BLaER1 (cell line): ENCODE data around the gene FAM124A.
"Not testable (repeated sequence)": the region's sequence is repeated elsewhere in the genome, so short reads cannot be mapped to it uniquely, and the experiment has no call there.

Experiments
- H3K27ac ChIP-seq: shearing (Covaris generic); formaldehyde crosslinking; 2 replicates; pipeline ENCODE4 v1.8.1; 2022
- H3K27me3 ChIP-seq: shearing (Covaris generic); formaldehyde crosslinking; 2 replicates; pipeline ENCODE4 v1.8.1; 2022
- H3K36me3 ChIP-seq: shearing (Covaris generic); formaldehyde crosslinking; 2 replicates; pipeline ENCODE4 v1.8.1; 2022
- H3K4me1 ChIP-seq: shearing (Covaris generic); formaldehyde crosslinking; 2 replicates; pipeline ENCODE4 v1.8.1; 2022
- H3K4me2 ChIP-seq: shearing (Covaris generic); formaldehyde crosslinking; 2 replicates; pipeline ENCODE4 v1.8.1; 2022
- H3K4me3 ChIP-seq: shearing (Covaris generic); formaldehyde crosslinking; 2 replicates; pipeline ENCODE4 v1.8.1; 2022
- H3K9ac ChIP-seq: shearing (Covaris generic); formaldehyde crosslinking; 2 replicates; pipeline ENCODE4 v1.8.1; 2022
- H3K9me3 ChIP-seq: shearing (Covaris generic); formaldehyde crosslinking; 2 replicates; pipeline ENCODE4 v1.8.1; 2022
- H4K20me1 ChIP-seq: shearing (Covaris generic); formaldehyde crosslinking; 2 replicates; pipeline ENCODE4 v1.8.1; 2022
- Cebpa-rat ChIP-seq: shearing (Covaris generic); IDR thresholded peaks from 2 replicates; pipeline ENCODE4 v1.8.1; 2022

The FAM124A gene

DNA sequence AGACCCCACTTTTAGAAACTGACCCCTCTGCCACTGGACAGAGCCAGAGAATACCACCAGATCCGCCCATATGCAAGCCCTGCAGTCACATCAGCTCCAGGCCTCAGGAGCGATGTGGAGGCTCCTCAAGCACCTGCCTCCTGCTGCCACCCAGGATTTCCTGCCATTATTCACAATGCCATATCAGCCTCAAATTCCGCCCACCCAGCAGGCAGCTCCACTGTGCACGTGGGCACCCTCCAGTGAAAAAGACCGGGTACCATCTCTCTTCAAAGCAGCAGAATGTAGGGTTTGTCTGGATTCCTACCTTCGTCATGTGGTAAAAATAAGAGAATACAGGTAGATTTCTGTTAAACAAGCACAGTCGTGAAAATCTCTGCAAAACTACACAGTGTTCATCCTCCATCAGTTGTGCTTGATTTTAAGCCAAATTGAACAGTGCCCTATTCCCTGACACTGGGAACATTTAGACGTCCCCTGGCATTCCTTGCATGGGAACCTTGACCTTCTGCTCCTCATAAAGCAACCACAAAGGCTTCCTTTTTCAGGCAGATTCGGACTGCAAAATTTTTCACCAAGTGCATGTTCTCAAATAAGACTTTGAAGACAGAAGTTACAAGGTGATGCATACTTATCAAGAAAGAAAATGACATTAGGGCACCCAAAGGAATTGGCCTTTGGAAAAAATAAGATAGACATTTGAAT is 56.4 kb downstream of the FAM124A start:
- H4K20me1 ChIP-seq, result no peaks in the 10 kb centered on the region
- TF ChIP-seq Cebpa-rat, result no peak
- H3K27me3 ChIP-seq, result no peaks in the 10 kb centered on the region
- H3K4me3 ChIP-seq, result no peak overlapping the region
- H3K4me2 ChIP-seq, result no peak overlapping the region
- no peaks in the 10 kb centered on the region for H3K36me3 ChIP-seq
- H3K27ac ChIP-seq, result no peak overlapping the region
- H3K4me1 ChIP-seq, result no peaks in the 10 kb centered on the region
- no peak overlapping the region for H3K9ac ChIP-seq
- H3K9me3 ChIP-seq, result no peaks in the 10 kb centered on the region

DNA sequence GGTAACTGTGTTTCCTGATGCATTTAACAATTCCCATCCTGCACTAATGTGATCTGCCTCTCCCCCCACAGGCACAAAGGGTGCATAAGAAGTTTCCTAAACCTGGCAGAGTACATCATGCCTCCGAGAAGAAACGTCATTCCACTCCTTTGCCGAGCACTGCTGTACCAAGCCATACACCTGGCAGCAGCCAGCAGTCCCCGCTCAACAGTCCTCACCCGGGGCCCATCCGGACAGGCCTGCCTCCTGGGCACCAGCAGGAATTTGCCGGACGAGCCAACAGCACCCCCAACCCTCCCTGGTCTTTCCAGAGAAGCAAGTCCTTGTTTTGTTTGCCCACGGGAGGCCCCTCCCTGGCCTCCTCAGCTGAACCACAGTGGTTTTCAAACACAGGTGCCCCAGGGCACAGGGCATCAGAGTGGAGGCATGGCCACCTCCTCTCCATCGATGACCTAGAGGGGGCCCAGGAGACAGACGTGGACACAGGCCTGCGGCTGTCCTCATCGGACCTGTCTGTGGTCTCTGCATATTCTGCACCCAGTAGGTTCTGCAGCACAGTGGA is 58.3 kb downstream of the FAM124A start:
- Histone ChIP-seq H3K9ac (no peak overlapping the region), H4K20me1 (no peaks in the 10 kb centered on the region), H3K27me3 (no peaks in the 10 kb centered on the region), H3K4me3 (no peak overlapping the region), H3K27ac (no peak overlapping the region), H3K4me2 (no peak overlapping the region), H3K36me3 (no peaks in the 10 kb centered on the region), H3K4me1 (no peaks in the 10 kb centered on the region), H3K9me3 (no peaks in the 10 kb centered on the region)
- no peak for TF ChIP-seq Cebpa-rat

DNA sequence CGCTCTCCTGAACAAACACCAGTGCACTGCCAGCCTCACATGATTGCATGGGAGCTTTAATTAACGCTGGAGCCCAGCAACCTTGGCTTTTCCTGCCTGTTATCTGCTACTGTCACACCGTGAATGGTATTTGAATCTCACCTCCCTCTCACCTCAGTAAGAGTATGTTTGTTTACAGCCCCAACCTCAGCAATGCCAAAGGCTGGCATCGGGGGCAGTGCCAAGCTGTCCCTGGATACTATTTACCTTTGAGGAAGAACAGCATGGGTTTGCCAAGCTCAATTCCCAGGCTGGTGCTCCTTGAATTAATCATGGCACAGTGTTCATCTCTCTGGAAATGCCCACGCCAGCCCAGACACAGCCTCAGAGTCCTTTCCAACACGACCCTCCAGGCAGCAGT is 60.1 kb downstream of the FAM124A start:
- Histone ChIP-seq H3K27me3 (no peaks in the 10 kb centered on the region), H3K9me3 (no peaks in the 10 kb centered on the region), H3K4me3 (no peak overlapping the region), H3K27ac (no peak overlapping the region), H3K4me2 (no peak overlapping the region), H3K36me3 (no peaks in the 10 kb centered on the region), H4K20me1 (no peaks in the 10 kb centered on the region), H3K4me1 (no peaks in the 10 kb centered on the region), H3K9ac (no peak overlapping the region)
- no peak for TF ChIP-seq Cebpa-rat

DNA sequence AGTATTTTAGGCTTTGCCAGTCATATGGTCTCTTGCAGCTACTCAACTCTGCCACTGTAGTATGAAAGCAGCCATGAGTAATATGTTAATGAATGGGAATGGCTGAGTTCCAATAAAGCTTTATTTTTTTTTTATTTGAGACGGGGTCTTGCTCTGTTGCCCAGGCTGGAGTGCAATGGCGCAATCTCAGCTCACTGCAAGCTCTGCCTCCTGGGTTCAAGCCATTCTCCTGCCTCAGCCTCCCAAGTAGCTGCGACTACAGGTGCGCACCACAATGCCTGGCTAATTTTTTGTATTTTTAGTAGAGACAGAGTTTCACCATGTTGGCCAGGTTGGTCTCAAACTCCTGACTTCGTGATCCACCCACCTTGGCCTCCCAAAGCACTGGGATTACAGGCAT is 60.7 kb downstream of the FAM124A start:
- H3K9me3 ChIP-seq, H3K4me2 ChIP-seq, H3K36me3 ChIP-seq, H3K4me3 ChIP-seq, H4K20me1 ChIP-seq, H3K4me1 ChIP-seq, H3K27me3 ChIP-seq, H3K9ac ChIP-seq, H3K27ac ChIP-seq: not testable (repeated sequence)

DNA sequence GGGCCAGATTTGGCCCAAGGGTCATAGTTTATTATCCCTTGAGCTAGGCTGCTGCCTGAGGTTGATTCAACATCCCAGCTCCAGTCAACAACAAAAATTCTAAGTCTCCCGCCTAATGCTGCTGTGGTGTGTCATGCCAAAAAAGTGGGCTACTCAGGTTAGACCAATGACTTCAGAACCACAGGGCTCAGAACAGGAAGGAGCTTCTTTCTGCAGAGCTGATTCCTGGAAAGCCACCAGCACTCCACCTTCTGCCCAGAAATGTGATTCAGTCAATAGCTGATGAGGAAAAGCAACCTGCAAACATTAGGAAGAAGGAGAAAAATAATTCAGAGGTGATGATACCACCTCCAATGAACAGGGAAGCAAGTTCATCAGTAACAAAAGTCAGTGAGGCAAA is 61.2 kb downstream of the FAM124A start:
- Histone ChIP-seq H3K27me3 (no peaks in the 10 kb centered on the region), H3K36me3 (no peaks in the 10 kb centered on the region), H3K4me3 (no peak overlapping the region), H3K4me1 (no peaks in the 10 kb centered on the region), H3K4me2 (no peak overlapping the region), H3K9ac (no peak overlapping the region), H3K9me3 (no peaks in the 10 kb centered on the region), H3K27ac (no peak overlapping the region), H4K20me1 (no peaks in the 10 kb centered on the region)
- no peak for TF ChIP-seq Cebpa-rat

DNA sequence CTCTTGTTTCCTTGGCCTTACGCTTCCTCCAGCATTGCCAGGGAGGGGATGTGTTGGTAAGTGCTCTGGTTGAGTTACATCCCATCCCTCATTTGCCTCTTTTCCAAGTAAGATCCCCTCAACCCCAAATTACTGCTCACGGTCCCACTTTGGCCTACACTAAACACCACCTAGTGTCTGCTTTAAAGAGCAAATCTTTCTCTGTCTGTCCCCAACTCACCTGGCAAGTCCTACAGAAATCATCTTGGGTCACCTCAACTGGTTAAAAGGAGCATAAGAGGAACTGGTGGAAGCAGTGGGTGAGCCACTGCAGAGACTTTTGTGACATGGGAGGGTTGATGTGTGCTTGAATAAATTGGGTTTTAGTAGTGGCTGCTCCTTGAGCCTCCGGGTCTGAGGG is 62.1 kb downstream of the FAM124A start:
- H3K9ac ChIP-seq, result no peak overlapping the region
- no peaks in the 10 kb centered on the region for H4K20me1 ChIP-seq
- no peaks in the 10 kb centered on the region for H3K36me3 ChIP-seq
- no peak overlapping the region for H3K27ac ChIP-seq
- TF ChIP-seq Cebpa-rat, result no peak
- no peak overlapping the region for H3K4me2 ChIP-seq
- H3K4me3 ChIP-seq, result no peak overlapping the region
- no peaks in the 10 kb centered on the region for H3K27me3 ChIP-seq
- H3K9me3 ChIP-seq, result no peaks in the 10 kb centered on the region
- H3K4me1 ChIP-seq, result no peaks in the 10 kb centered on the region

DNA sequence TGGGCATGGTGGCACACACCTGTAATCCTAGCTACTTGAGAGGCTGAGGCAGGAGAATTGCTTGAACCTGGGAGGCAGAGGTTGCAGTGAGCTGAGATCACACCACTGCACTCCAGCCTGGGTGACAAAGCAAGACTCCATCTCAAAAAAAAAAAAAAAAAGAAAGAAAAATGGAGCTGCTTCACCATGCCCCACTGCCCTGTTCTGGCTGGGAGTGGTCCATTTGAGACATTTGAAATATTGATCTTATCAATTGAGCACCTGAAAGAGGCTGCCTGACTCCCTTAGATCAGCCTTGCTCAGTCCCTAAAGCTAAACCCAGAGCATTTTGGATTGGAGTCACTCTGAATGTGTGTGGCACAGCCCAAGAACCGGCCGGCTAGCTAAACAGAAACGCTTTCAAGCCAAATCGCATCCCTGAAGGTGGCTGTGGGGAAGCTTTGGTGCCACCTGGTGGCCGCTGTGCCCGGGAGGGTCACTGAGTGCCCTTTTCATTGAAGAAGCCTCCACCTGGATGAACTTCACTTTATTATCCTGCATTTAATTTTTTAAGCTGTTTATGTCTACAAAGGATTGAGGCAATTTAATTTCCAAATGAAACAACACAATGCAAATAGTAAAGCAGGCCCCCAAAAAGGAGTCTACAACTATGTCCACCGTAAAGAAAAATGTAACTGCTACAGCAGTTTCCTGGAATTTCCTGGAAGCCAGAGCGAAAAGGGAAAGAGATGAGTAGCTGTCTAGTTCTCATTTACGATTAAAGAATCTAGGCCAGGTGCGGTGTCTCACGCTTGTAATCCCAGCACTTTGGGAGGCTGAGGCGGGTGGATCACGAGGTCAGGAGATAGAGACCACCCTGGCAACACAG is 64.2 kb downstream of the FAM124A start:
- no peak overlapping the region for H3K4me3 ChIP-seq
- TF ChIP-seq Cebpa-rat, result no peak
- H3K4me2 ChIP-seq, result no peak overlapping the region
- H3K27me3 ChIP-seq, result no peaks in the 10 kb centered on the region
- no peak overlapping the region for H3K27ac ChIP-seq
- no peaks in the 10 kb centered on the region for H4K20me1 ChIP-seq
- no peaks in the 10 kb centered on the region for H3K36me3 ChIP-seq
- no peaks in the 10 kb centered on the region for H3K4me1 ChIP-seq
- no peak overlapping the region for H3K9ac ChIP-seq
- no peaks in the 10 kb centered on the region for H3K9me3 ChIP-seq

DNA sequence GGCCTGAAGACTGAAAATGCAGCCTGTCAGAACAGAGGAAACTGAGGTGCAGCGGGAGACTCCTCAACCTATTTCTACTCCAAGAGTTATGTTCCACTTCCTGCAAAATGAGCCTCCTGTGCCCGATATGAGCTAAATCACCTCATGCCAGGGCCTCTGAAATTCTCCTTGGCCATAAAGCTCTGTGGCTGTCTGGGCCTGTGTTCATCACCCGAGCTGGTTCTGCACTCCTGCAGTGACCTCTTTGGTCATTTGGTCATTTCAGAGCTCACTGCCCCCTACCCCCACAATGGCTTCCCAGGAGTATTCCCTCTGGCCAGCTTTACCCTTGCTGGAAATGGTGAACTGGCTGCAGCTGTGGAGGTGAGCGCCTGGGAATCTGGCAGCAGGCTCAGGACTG is 65.6 kb downstream of the FAM124A start:
- Histone ChIP-seq H3K4me1 (no peaks in the 10 kb centered on the region), H3K9me3 (no peaks in the 10 kb centered on the region), H3K4me3 (no peak overlapping the region), H3K27ac (no peak overlapping the region), H4K20me1 (no peaks in the 10 kb centered on the region), H3K4me2 (no peak overlapping the region), H3K36me3 (no peaks in the 10 kb centered on the region), H3K9ac (no peak overlapping the region), H3K27me3 (no peaks in the 10 kb centered on the region)
- TF ChIP-seq Cebpa-rat, result no peak

DNA sequence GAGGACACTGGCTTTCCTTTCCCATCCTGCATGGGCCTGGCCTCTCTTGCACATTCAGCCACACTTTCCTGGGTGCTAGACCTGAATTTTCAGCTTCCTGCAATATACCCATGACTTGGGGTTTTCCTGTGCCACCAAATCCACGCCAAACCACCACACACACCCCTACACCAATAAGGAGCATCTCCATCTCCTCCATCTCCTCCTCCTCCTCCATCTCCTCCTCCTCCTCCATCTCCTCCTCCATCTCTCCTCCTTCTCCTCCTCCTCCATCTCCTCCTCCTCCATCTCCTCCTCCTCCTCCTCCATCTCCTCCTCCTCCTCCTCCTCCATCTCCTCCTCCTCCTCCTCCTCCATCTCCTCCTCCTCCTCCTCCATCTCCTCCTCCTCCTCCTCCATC is 66.1 kb downstream of the FAM124A start:
- H3K4me2 ChIP-seq, H3K9ac ChIP-seq, H4K20me1 ChIP-seq, H3K9me3 ChIP-seq, H3K4me3 ChIP-seq, H3K27me3 ChIP-seq, H3K4me1 ChIP-seq, H3K36me3 ChIP-seq, H3K27ac ChIP-seq: not testable (repeated sequence)

DNA sequence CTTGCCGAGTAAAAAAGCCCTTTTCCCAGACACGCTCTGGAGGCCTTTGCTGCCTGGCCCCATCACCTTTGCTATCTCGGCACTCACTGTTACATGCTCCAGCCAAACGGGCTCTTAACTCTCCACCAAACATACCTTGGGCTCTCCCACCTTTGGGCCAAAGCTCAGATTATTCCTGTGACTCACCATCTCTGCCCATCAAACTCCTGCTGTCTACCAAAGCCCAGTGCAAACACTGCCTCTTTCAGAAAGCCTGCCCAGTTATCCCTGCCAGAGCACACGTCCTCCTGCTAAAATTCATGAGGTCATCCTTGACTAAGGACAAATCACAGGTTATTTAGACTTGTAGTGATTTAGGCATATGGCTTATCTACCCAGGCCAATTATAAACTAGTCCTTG is 69.1 kb downstream of the FAM124A start:
- no peaks in the 10 kb centered on the region for H3K27me3 ChIP-seq
- TF ChIP-seq Cebpa-rat, result no peak
- H3K4me2 ChIP-seq, result no peak overlapping the region

More for the DNA sequence above, 69.1 kb downstream of the FAM124A start:
- Histone ChIP-seq H3K4me3 (no peak overlapping the region), H3K4me1 (no peaks in the 10 kb centered on the region), H3K9me3 (no peaks in the 10 kb centered on the region), H3K36me3 (no peaks in the 10 kb centered on the region), H4K20me1 (no peaks in the 10 kb centered on the region), H3K27ac (no peak overlapping the region), H3K9ac (no peak overlapping the region)
